CD4-positive, alpha-beta T cell (primary cell): ENCODE results near the gene CGA. TPM values are rescaled to one million over a fixed set of nuclear protein-coding genes. Genes with fewer than 3 reads are reported as not detected.

Experiments used
- ATAC-seq: fragments of 200-7000 bp; cut with Tn5 transposase; one replicate; pipeline ENCODE4 v1.10.0; 2022; ENCODE audit warnings: mild to moderate bottlenecking; ENCODE audit not compliant: poor library complexity
- CTCF ChIA-PET: fragments of 350-600 bp; sonication (Branson Sonifier 250); formaldehyde crosslinking; loops from one replicate; lab custom pipeline; 2021; ENCODE audit warnings: antibody characterized with exemption, inconsistent platforms; lab: Charles Lee
- POLR2A ChIA-PET: fragments of 350-600 bp; sonication (Branson Sonifier 250); formaldehyde crosslinking; loops from one replicate; lab custom pipeline; 2021; ENCODE audit warnings: antibody characterized with exemption, inconsistent platforms; lab: Charles Lee
- DNase-seq, 14 experiments: peaks; one replicate each; pipeline ENCODE4 v3.0.0-alpha.2; 2013 to 2020; ENCODE audit warnings: mixed read lengths in 2 of 14
- H3K27ac ChIP-seq, 2 donors: one replicate each; pipeline versions ENCODE4 v1.5.1 to v1.7.0; 2013; ENCODE audit warnings: low read length in 2 of 2, low read depth in 1 of 2, mild to moderate bottlenecking in 1 of 2
- H3K27me3 ChIP-seq, 2 experiments: 1 replicate in 1 of 2; 2 replicates in 1 of 2; pipeline versions ENCODE4 v1.6.1 to v1.7.0; 2013; ENCODE audit warnings: low read length in 2 of 2, control low read depth in 1 of 2, mild to moderate bottlenecking in 1 of 2, moderate library complexity in 1 of 2; ENCODE audit not compliant: insufficient read depth in 2 of 2, control insufficient read depth in 1 of 2
- H3K36me3 ChIP-seq: one replicate; pipeline ENCODE4 v1.6.1; 2013; ENCODE audit warnings: low read length, control low read depth; ENCODE audit not compliant: insufficient read depth
- H3K4me1 ChIP-seq: one replicate; pipeline ENCODE4 v1.6.1; 2013; ENCODE audit warnings: low read length, control low read depth; ENCODE audit not compliant: insufficient read depth
- H3K4me3 ChIP-seq: one replicate; pipeline ENCODE4 v1.5.1; 2013; ENCODE audit warnings: mild to moderate bottlenecking, low read length, moderate library complexity
- H3K9me3 ChIP-seq, 2 experiments: 1 replicate in 1 of 2; 2 replicates in 1 of 2; pipeline versions ENCODE4 v1.6.1 to v1.7.0; 2013; ENCODE audit warnings: low read length in 2 of 2, mild to moderate bottlenecking in 2 of 2, control low read depth in 1 of 2, moderate library complexity in 1 of 2; ENCODE audit not compliant: control insufficient read depth in 1 of 2, insufficient read depth in 1 of 2
- H3K27ac Mint-ChIP-seq: one replicate; pipeline ENCODE4 v1.8.0; 2020; ENCODE audit warnings: mixed read lengths
- H3K27me3 Mint-ChIP-seq: one replicate; pipeline ENCODE4 v1.8.0; 2021; ENCODE audit warnings: mixed read lengths
- H3K36me3 Mint-ChIP-seq: one replicate; pipeline ENCODE4 v1.8.0; 2021; ENCODE audit warnings: low read depth, mixed read lengths
- H3K4me1 Mint-ChIP-seq: one replicate; pipeline ENCODE4 v1.8.0; 2021; ENCODE audit warnings: low read depth, mixed read lengths
- H3K4me3 Mint-ChIP-seq: one replicate; pipeline ENCODE4 v1.8.0; 2020; ENCODE audit warnings: mild to moderate bottlenecking, mixed read lengths
- H3K9me3 Mint-ChIP-seq: one replicate; pipeline ENCODE4 v1.8.0; 2020; ENCODE audit warnings: mixed read lengths
- intact Hi-C, 2 experiments: fragments of 100-400 bp; cut with DNase I in 1 of 2; cut with micrococcal nuclease in 1 of 2; formaldehyde crosslinking; loops; one replicate each; pipeline versions ENCODE4 v1.15.1 to v1.9.0; 2023 to 2025; cut with DNase I, micrococcal nuclease
- total RNA-seq, 174 experiments: library from RNA in 2 of 174; stranded (reverse) in 2 of 174; gene quantifications; one replicate each; pipeline ENCODE4 v1.2.3 and lab custom pipeline; 2021 to 2026
- TF ChIP-seq, protein P1 (sequence below): fragments of 200-600 bp; IDR thresholded peaks from one replicate; pipeline ENCODE4 v1.8.0; 2022; ENCODE audit warnings: antibody characterized with exemption, mild to moderate bottlenecking

CGA gene
- total RNA-seq, 2 experiments from 2014 or later: not detected

DNA sequence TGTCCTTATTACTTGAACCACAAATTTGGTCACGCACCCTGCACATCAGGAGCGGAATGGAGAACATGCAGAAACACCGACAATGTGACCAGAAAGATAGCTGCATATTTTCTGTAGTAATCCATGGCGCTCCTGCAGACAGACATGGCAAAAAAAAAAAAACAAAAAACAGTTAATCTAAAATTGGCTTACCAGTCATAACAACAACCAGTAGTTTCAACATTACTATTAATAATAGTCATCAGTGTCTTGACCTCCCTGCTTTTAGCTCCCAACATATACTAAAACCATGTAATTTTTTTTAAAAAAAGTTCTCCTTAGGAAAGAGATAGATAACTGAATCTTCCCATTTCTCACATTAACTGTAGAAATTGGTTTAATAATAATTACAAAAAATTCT, 6.8 kb downstream of the CGA start:
- TF ChIP-seq, protein P1, sequence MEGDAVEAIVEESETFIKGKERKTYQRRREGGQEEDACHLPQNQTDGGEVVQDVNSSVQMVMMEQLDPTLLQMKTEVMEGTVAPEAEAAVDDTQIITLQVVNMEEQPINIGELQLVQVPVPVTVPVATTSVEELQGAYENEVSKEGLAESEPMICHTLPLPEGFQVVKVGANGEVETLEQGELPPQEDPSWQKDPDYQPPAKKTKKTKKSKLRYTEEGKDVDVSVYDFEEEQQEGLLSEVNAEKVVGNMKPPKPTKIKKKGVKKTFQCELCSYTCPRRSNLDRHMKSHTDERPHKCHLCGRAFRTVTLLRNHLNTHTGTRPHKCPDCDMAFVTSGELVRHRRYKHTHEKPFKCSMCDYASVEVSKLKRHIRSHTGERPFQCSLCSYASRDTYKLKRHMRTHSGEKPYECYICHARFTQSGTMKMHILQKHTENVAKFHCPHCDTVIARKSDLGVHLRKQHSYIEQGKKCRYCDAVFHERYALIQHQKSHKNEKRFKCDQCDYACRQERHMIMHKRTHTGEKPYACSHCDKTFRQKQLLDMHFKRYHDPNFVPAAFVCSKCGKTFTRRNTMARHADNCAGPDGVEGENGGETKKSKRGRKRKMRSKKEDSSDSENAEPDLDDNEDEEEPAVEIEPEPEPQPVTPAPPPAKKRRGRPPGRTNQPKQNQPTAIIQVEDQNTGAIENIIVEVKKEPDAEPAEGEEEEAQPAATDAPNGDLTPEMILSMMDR: no peak
- H3K4me1 ChIP-seq: no peaks in the 10 kb centered on the region
- H3K4me1 Mint-ChIP-seq: no peaks in the 10 kb centered on the region
- H3K9me3 Mint-ChIP-seq: no peaks in the 10 kb centered on the region
- H3K27ac Mint-ChIP-seq: no peak overlapping the region
- ChIA-PET CTCF (interaction anchor here (0.6 to 1.3 kb wide), 3 partner anchors 9 to 1549 kb away, joined by 3 to 4 read pairs (median 3); no protein-coding TSS in a partner anchor), POLR2A (no interaction called here)
- DNase-seq (no peak), ATAC-seq (no peak)
- no peaks in the 10 kb centered on the region for H3K27me3 ChIP-seq
- peaks cover 24% of the 10 kb centered on the region for H3K27me3 Mint-ChIP-seq
- intact Hi-C loops: no loop called here
- H3K36me3 Mint-ChIP-seq: no peaks in the 10 kb centered on the region
- H3K36me3 ChIP-seq: no peaks in the 10 kb centered on the region
- no peak overlapping the region for H3K4me3 ChIP-seq
- H3K4me3 Mint-ChIP-seq: no peak overlapping the region
- no peak overlapping the region for H3K27ac ChIP-seq
- H3K9me3 ChIP-seq: no peaks in the 10 kb centered on the region

DNA sequence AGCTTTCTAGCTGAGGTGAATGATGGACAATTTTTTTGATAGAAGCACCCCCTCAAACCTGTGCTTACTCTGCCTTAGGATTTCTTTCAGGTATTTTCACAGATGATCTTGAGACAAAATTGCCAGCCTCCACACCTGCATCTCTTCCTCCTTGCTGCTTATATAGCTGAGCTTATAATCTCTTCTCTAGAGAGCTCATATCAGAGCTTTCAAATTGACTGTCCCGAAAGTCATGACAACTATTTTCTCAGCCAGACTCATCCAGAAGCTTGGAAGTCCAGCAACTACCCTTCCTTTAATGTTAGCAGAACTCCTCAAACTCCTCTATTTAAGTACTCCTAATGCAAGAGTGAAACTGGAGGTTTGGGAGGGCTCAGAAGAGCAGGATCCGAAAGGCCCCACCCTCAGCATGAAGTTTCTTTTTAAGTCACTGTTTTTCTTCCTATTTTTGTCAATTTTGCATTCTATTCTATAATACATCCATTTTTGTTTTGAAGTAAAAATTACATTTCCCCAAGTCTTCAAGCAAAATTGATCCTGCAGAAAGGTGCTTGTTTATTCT, 12.7 kb downstream of the CGA start:
- CTCF ChIA-PET: no interaction called here

GRCh38 chr6:87078983-87079616, 15.8 kb downstream of the CGA start:
- Mint-ChIP-seq H3K9me3 (no peaks in the 10 kb centered on the region), H3K4me3 (no peak overlapping the region), H3K27ac (no peak overlapping the region), H3K36me3 (no peaks in the 10 kb centered on the region), H3K27me3 (peaks cover 36% of the 10 kb centered on the region), H3K4me1 (no peaks in the 10 kb centered on the region)
- TF ChIP-seq, protein P1: peak; percentile 78
- intact Hi-C loops: no loop called here
- Histone ChIP-seq H3K4me1 (no peaks in the 10 kb centered on the region), H3K27me3 (peaks cover 2 to 10% of the 10 kb centered on the region in 2 experiments), H3K27ac (no peak overlapping the region), H3K4me3 (no peak overlapping the region), H3K9me3 (no peaks in the 10 kb centered on the region), H3K36me3 (no peaks in the 10 kb centered on the region)
- ChIA-PET POLR2A (interaction anchor here (1.1 kb wide), 1 partner anchor 12 kb away, joined by 4 read pairs; no protein-coding TSS in a partner anchor), CTCF (interaction anchor here (0.8 to 2.0 kb wide), 8 partner anchors 9 to 31 kb away, joined by 3 to 18 read pairs (median 4); partner anchors contain the start of gene CGA)
- DNase-seq (peak; percentile 6 to 68 (median 34)), ATAC-seq (no peak)

More for the DNA sequence above, 12.7 kb downstream of the CGA start:
- Histone ChIP-seq H3K27me3 (peaks cover 2 to 10% of the 10 kb centered on the region in 2 experiments), H3K4me1 (no peaks in the 10 kb centered on the region), H3K4me3 (no peak overlapping the region), H3K9me3 (no peaks in the 10 kb centered on the region), H3K27ac (no peak overlapping the region), H3K36me3 (no peaks in the 10 kb centered on the region)
- no peaks in the 10 kb centered on the region for H3K9me3 Mint-ChIP-seq
- TF ChIP-seq, protein P1: no peak
- H3K4me1 Mint-ChIP-seq: no peaks in the 10 kb centered on the region
- POLR2A ChIA-PET: no interaction called here
- intact Hi-C loops: no loop called here
- no peak for ATAC-seq
- H3K36me3 Mint-ChIP-seq: no peaks in the 10 kb centered on the region
- DNase-seq: no peak
- no peak overlapping the region for H3K4me3 Mint-ChIP-seq
- H3K27ac Mint-ChIP-seq: no peak overlapping the region
- H3K27me3 Mint-ChIP-seq: peaks cover 51% of the 10 kb centered on the region
